ENCODE results near the gene TFAP2E. TPM values are rescaled to one million over a fixed set of nuclear protein-coding genes. Genes with fewer than 3 reads are reported as not detected.

Gene TFAP2E
- total RNA-seq, 2 experiments from 2014 or later: 0.42 to 0.65 TPM

Other genes with a start within 250 kb of the TFAP2E start
- 10 to 100 TPM; 37.6 to 46.3 TPM for gene KIAA0319L, start 15.9 kb upstream of the TFAP2E start, total RNA-seq
- 10 to 100 TPM; 19.4 to 21.4 TPM for gene NCDN, start 15.5 kb upstream of the TFAP2E start, total RNA-seq
- gene PSMB2, start 68.2 kb downstream of the TFAP2E start, total RNA-seq: 10 to 100 TPM; 78.6 to 95.7 TPM
- gene C1orf216, start 145.6 kb downstream of the TFAP2E start, total RNA-seq: 10 to 100 TPM; 13.2 to 14.2 TPM
- gene CLSPN, start 196.7 kb downstream of the TFAP2E start, total RNA-seq: 10 to 100 TPM; 68.2 to 80.1 TPM
- gene AGO4, start 234.7 kb downstream of the TFAP2E start, total RNA-seq: 10 to 100 TPM; 14.7 to 17.5 TPM